MM.1S (cell line): ENCODE results near the gene WASL.
A peak's percentile ranks its signal among the peaks of the same experiment; 100 is the strongest.

Experiments
- DNase-seq: peaks from one replicate; pipeline ENCODE4 v3.0.0-alpha.2; 2015
- H2AFZ ChIP-seq: fragments of 300-600 bp; sonication (generic); 2 replicates; pipeline ENCODE4 v1.6.0; 2016; ENCODE audit warnings: antibody characterized with exemption, low read length
- H3F3A ChIP-seq: fragments of 300-600 bp; sonication (generic); 2 replicates; pipeline ENCODE4 v1.6.1; 2016; ENCODE audit warnings: mild to moderate bottlenecking, antibody characterized with exemption, low read length, moderate library complexity, mixed read lengths; ENCODE audit not compliant: insufficient read depth
- H3K27ac ChIP-seq: fragments of 300-600 bp; sonication (generic); 2 replicates; pipeline ENCODE4 v1.5.1; 2016; ENCODE audit warnings: mild to moderate bottlenecking, low read length
- H3K27me3 ChIP-seq: fragments of 300-600 bp; sonication (generic); replicated peaks from 2 replicates; pipeline ENCODE4 v1.6.0; 2016; ENCODE audit warnings: low read length; ENCODE audit not compliant: insufficient read depth
- H3K36me3 ChIP-seq: fragments of 300-600 bp; sonication (generic); replicated peaks from 2 replicates; pipeline ENCODE4 v1.6.1; 2016; ENCODE audit warnings: mild to moderate bottlenecking, low read length, mixed read lengths; ENCODE audit not compliant: insufficient read depth
- H3K4me1 ChIP-seq: fragments of 300-600 bp; sonication (generic); 2 replicates; pipeline ENCODE4 v1.6.1; 2016; ENCODE audit warnings: low read length, mixed read lengths
- H3K4me2 ChIP-seq: fragments of 300-600 bp; sonication (generic); 2 replicates; pipeline ENCODE4 v1.6.0; 2016; ENCODE audit warnings: low read depth, low read length
- H3K4me3 ChIP-seq: fragments of 300-600 bp; sonication (generic); 2 replicates; pipeline ENCODE4 v1.5.1; 2016; ENCODE audit warnings: low read length, mixed read lengths
- H3K79me2 ChIP-seq: fragments of 300-600 bp; sonication (generic); 2 replicates; pipeline ENCODE4 v1.6.1; 2016; ENCODE audit warnings: mixed run types, low read length, mixed read lengths
- H3K9ac ChIP-seq: fragments of 300-600 bp; sonication (generic); 2 replicates; pipeline ENCODE4 v1.6.1; 2016; ENCODE audit warnings: low read length, mixed read lengths
- H3K9me2 ChIP-seq: fragments of 300-600 bp; sonication (generic); replicated peaks from 2 replicates; pipeline ENCODE4 v1.6.1; 2016; ENCODE audit warnings: mild to moderate bottlenecking, low read length, mixed read lengths; ENCODE audit not compliant: insufficient read depth
- H3K9me3 ChIP-seq: fragments of 300-600 bp; sonication (generic); replicated peaks from 2 replicates; pipeline ENCODE4 v1.6.1; 2016; ENCODE audit warnings: mild to moderate bottlenecking, low read length, mixed read lengths; ENCODE audit not compliant: insufficient read depth
- H4K20me1 ChIP-seq: fragments of 300-600 bp; sonication (generic); 2 replicates; pipeline ENCODE4 v1.6.1; 2016; ENCODE audit warnings: mild to moderate bottlenecking, low read length, moderate library complexity, mixed read lengths; ENCODE audit not compliant: insufficient read depth
- CTCF ChIP-seq: fragments of 300-600 bp; sonication (generic); IDR thresholded peaks from 2 replicates; pipeline ENCODE4 v1.5.1; 2016; ENCODE audit warnings: antibody characterized with exemption, low read length, mixed read lengths
- EZH2 ChIP-seq: fragments of 300-600 bp; sonication (generic); optimal IDR thresholded peaks from 2 replicates; pipeline ENCODE3; 2017; ENCODE audit warnings: low read depth, mild to moderate bottlenecking, antibody characterized with exemption, low read length, mixed read lengths
- EZH2phosphoT487 ChIP-seq: fragments of 300-600 bp; sonication (generic); IDR thresholded peaks from 2 replicates; pipeline ENCODE4 v1.6.1; 2018; ENCODE audit warnings: antibody characterized with exemption, low read length

WASL gene

GRCh38 chr7:123757095-123757494 is 8.3 kb upstream of the WASL start:
- DNase-seq: no peak
- H4K20me1 ChIP-seq: no peaks in the 10 kb centered on the region
- no peaks in the 10 kb centered on the region for H3K9me2 ChIP-seq
- no peak overlapping the region for H3K9ac ChIP-seq
- peaks cover 26% of the 10 kb centered on the region for H3K4me1 ChIP-seq
- H3K79me2 ChIP-seq: no peaks in the 10 kb centered on the region
- H3F3A ChIP-seq: peaks cover 16% of the 10 kb centered on the region
- H3K27ac ChIP-seq: no peak overlapping the region
- H3K4me3 ChIP-seq: no peak overlapping the region
- no peak overlapping the region for H2AFZ ChIP-seq
- no peaks in the 10 kb centered on the region for H3K36me3 ChIP-seq
- no peaks in the 10 kb centered on the region for H3K9me3 ChIP-seq
- no peaks in the 10 kb centered on the region for H3K27me3 ChIP-seq
- TF ChIP-seq EZH2phosphoT487: no peak
- TF ChIP-seq CTCF: no peak
- TF ChIP-seq EZH2: no peak
- no peak overlapping the region for H3K4me2 ChIP-seq

DNA sequence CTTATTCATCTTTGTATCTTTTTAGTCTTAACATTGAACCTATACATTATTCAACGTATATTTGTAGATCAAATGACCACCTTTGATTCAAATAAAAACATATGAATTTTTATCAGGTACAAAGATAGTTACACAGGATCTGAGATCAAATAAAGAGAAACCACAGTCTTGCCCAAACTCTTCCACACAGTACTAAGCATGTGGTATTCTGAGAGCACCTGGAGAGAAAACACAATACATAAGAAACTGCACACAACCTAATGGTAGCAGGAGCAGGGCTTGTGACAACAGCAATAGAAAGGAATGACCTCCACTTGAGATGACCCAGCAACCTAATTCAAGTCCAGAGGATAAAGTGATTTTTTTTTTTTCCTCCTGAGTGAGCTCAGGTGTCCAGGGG is 6.5 kb upstream of the WASL start:
- H3K4me1 ChIP-seq: peaks cover 29% of the 10 kb centered on the region
- H3K79me2 ChIP-seq: peaks cover 3% of the 10 kb centered on the region; the same call in 1 of the 2 replicates
- H2AFZ ChIP-seq: no peak overlapping the region
- no peaks in the 10 kb centered on the region for H3K27me3 ChIP-seq
- H3K9ac ChIP-seq: no peak overlapping the region
- TF ChIP-seq CTCF (no peak), EZH2phosphoT487 (no peak), EZH2 (no peak)
- H3K27ac ChIP-seq: peak overlapping the region; percentile 42; the same call in 1 of the 2 replicates
- no peak overlapping the region for H3K4me3 ChIP-seq
- no peaks in the 10 kb centered on the region for H3K36me3 ChIP-seq
- peak; percentile 87 for DNase-seq
- H4K20me1 ChIP-seq: no peaks in the 10 kb centered on the region
- H3K4me2 ChIP-seq: peak overlapping the region; percentile 27
- peaks cover 16% of the 10 kb centered on the region for H3F3A ChIP-seq
- H3K9me2 ChIP-seq: no peaks in the 10 kb centered on the region
- H3K9me3 ChIP-seq: no peaks in the 10 kb centered on the region

- peak overlapping the region; percentile 0; the same call in 1 of the 2 replicates for H3K4me2 ChIP-seq
- H3K27me3 ChIP-seq: no peaks in the 10 kb centered on the region
- peaks cover 25% of the 10 kb centered on the region for H3F3A ChIP-seq
- no peak for TF ChIP-seq EZH2
- no peak for TF ChIP-seq CTCF
- no peak for TF ChIP-seq EZH2phosphoT487
- H3K4me1 ChIP-seq: peaks cover 31% of the 10 kb centered on the region
- H3K9me3 ChIP-seq: no peaks in the 10 kb centered on the region
- no peak overlapping the region for H2AFZ ChIP-seq
- H3K9ac ChIP-seq: no peak overlapping the region
- H3K79me2 ChIP-seq: peaks cover 10% of the 10 kb centered on the region
- no peak overlapping the region for H3K4me3 ChIP-seq
- DNase-seq: no peak
- no peaks in the 10 kb centered on the region for H3K36me3 ChIP-seq
- H4K20me1 ChIP-seq: no peaks in the 10 kb centered on the region
- H3K9me2 ChIP-seq: no peaks in the 10 kb centered on the region
- no peak overlapping the region for H3K27ac ChIP-seq
Measured at GRCh38 chr7:123754271-123754871, 5.6 kb upstream of the WASL start.
